ENCODE data around the gene EXOC3. TPM values are rescaled to one million over a fixed set of nuclear protein-coding genes. Genes with fewer than 3 reads are reported as not detected.

Gene EXOC3
- polyA plus RNA-seq, 1 experiment, result 27.3 TPM

DNA sequence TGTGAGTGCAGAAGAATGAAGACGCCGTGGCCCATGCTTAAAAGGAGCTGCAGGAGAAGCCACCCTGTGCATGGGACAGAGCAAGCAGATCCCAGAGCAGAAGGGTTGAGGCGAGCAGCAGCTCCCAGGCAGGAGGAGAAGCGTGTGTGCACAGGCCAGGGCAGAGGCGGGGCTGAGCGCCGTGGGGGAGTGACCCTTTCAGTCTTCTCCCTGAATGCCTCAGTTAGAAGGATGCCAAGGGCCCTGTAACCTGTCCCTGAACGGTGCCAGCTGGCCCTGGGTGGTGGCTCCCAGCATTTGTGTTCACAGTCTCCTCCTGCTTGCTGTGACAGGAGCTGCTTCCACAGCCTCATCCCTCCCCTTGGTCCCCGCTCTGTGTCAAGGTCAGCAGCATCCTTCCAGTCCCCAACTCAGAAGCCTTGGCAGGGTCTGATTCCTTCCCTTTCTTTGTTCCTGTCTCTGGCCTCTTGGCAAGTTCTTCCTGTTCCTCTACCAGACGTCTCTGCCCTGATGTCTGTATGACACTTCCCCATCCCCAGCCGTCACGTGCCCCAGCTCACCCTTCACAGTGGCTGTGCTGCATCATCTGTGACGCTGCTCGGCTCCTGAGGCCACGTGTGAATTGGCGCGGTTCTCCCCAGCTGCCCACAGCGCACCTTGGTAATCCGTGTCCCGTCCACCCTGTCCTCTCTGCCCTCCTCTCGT lies 5.2 kb downstream of the EXOC3 start:
- DNase-seq (ENCODE audit: low read depth, low spot score), result no peak

DNA sequence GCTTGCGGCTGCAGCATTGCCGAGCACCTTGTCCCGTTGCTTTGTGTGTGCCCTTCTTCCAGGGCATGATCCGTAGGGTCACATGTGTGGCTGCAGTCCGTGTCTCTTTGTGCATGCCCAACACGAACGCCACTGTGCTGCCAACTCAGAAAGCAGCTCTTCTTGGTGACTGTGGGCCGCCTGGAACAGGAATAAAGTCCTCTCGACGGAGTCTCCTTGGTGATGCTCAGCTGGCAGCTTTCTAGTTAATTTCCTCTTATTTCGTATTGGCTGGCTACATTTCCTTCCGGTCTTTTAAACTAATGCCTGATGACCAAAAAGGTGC lies 5.8 kb downstream of the EXOC3 start:
- DNase-seq (ENCODE audit: low read depth, low spot score), result no peak
- POLR2A ChIA-PET, result no interaction called here
- H3K27ac ChIP-seq (ENCODE audit: low read depth, low read length), result no peak overlapping the region
- no peak overlapping the region for H3K4me3 ChIP-seq (ENCODE audit: low read depth, low read length)
- CTCF ChIA-PET, result interaction anchor here (5.1 kb wide), 1 partner anchor 132 kb away, joined by 38 read pairs; no protein-coding TSS in a partner anchor
- no peaks in the 10 kb centered on the region for H3K27me3 ChIP-seq (ENCODE audit: control insufficient read depth, insufficient read depth, low read length)
- TF ChIP-seq, protein P1, sequence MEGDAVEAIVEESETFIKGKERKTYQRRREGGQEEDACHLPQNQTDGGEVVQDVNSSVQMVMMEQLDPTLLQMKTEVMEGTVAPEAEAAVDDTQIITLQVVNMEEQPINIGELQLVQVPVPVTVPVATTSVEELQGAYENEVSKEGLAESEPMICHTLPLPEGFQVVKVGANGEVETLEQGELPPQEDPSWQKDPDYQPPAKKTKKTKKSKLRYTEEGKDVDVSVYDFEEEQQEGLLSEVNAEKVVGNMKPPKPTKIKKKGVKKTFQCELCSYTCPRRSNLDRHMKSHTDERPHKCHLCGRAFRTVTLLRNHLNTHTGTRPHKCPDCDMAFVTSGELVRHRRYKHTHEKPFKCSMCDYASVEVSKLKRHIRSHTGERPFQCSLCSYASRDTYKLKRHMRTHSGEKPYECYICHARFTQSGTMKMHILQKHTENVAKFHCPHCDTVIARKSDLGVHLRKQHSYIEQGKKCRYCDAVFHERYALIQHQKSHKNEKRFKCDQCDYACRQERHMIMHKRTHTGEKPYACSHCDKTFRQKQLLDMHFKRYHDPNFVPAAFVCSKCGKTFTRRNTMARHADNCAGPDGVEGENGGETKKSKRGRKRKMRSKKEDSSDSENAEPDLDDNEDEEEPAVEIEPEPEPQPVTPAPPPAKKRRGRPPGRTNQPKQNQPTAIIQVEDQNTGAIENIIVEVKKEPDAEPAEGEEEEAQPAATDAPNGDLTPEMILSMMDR (IDR thresholded peaks at IDR 0.05; ENCODE audit: low read depth, low read length), result no peak
- no peaks in the 10 kb centered on the region for H3K9me3 ChIP-seq (ENCODE audit: control insufficient read depth, insufficient read depth, low read length)

More for the DNA sequence above, 5.2 kb downstream of the EXOC3 start:
- POLR2A ChIA-PET, result no interaction called here
- no peak overlapping the region for H3K4me3 ChIP-seq (ENCODE audit: low read depth, low read length)
- TF ChIP-seq, protein P1 (IDR thresholded peaks at IDR 0.05; ENCODE audit: low read depth, low read length), result no peak
- CTCF ChIA-PET, result interaction anchor here (5.1 kb wide), 1 partner anchor 132 kb away, joined by 38 read pairs; no protein-coding TSS in a partner anchor
- no peaks in the 10 kb centered on the region for H3K27me3 ChIP-seq (ENCODE audit: control insufficient read depth, insufficient read depth, low read length)
- H3K9me3 ChIP-seq (ENCODE audit: control insufficient read depth, insufficient read depth, low read length), result peaks cover 3% of the 10 kb centered on the region; the same call in 1 of the 2 replicates
- H3K27ac ChIP-seq (ENCODE audit: low read depth, low read length), result no peak overlapping the region

DNA sequence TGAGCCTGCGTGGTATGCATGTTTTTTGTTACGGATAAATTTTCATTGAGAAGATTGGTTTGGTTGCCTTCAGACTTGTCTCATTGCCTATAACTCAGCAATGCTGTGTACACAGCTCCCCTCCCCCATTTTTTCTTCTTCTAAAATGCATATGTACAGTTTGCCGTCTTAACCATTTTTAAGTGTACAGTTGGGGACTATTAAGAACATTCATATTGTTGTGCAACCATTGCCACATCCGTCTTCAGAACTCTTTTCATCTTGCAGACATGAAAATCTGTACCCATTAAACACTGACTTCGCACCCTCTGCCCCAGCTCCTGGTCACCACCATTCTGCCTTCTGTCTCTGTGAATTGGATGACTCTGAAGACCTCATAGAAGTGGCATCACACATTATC lies 6.2 kb downstream of the EXOC3 start:
- Histone ChIP-seq H3K27ac (ENCODE audit: low read depth, low read length) (no peak overlapping the region), H3K9me3 (ENCODE audit: control insufficient read depth, insufficient read depth, low read length) (no peaks in the 10 kb centered on the region), H3K27me3 (ENCODE audit: control insufficient read depth, insufficient read depth, low read length) (no peaks in the 10 kb centered on the region), H3K4me3 (ENCODE audit: low read depth, low read length) (no peak overlapping the region)
- ChIA-PET POLR2A (no interaction called here), CTCF (interaction anchor here (5.1 kb wide), 1 partner anchor 132 kb away, joined by 38 read pairs; no protein-coding TSS in a partner anchor)
- DNase-seq (ENCODE audit: low read depth, low spot score), result no peak
- TF ChIP-seq, protein P1 (IDR thresholded peaks at IDR 0.05; ENCODE audit: low read depth, low read length), result no peak

- TF ChIP-seq, protein P1 (IDR thresholded peaks at IDR 0.05; ENCODE audit: low read depth, low read length), result no peak
- POLR2A ChIA-PET, result no interaction called here
- H3K4me3 ChIP-seq (ENCODE audit: low read depth, low read length), result no peak overlapping the region
- no peak overlapping the region for H3K27ac ChIP-seq (ENCODE audit: low read depth, low read length)
- no peak for DNase-seq (ENCODE audit: low read depth, low spot score)
- CTCF ChIA-PET, result interaction anchor here (0.6 to 1.9 kb wide), 3 partner anchors 11 to 151 kb away, joined by 4 to 6 read pairs (median 4); no protein-coding TSS in a partner anchor
- H3K27me3 ChIP-seq (ENCODE audit: control insufficient read depth, insufficient read depth, low read length), result no peaks in the 10 kb centered on the region
- H3K9me3 ChIP-seq (ENCODE audit: control insufficient read depth, insufficient read depth, low read length), result no peaks in the 10 kb centered on the region; the same call in 1 of the 2 replicates
These were observed 8.8 kb downstream of the EXOC3 start for GRCh38 chr5:451587-452458.
